Measurements from ENCODE around the gene KRTAP27-1.

Gene KRTAP27-1, protein sequence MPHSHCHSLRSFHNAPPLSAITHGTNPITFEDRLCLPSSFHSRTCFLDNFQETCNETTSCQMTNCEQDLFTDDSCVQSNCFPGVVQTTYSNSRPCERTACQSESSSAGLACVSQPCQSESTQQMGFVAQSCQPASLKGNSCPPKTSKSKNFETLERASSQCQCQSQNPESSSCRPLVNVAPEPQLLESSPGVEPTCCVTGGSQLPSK

GRCh38 chr21:30337276-30337744, at the start of gene KRTAP27-1:
Gene KRTAP27-1, minus strand, starts transcription at chr21:30337694. Its CDS starts 26 bp downstream, at chr21:30337668.
- no peak for DNase-seq

GRCh38 chr21:30382201-30382600, 44.7 kb upstream of the KRTAP27-1 start:
- no peak for DNase-seq

GRCh38 chr21:30372139-30372770, 34.8 kb upstream of the KRTAP27-1 start, which contains the start of gene KRTAP13-2:
Gene KRTAP13-2, minus strand, starts transcription at chr21:30372271. Its CDS starts 58 bp downstream, at chr21:30372213.
- DNase-seq = no peak

DNA sequence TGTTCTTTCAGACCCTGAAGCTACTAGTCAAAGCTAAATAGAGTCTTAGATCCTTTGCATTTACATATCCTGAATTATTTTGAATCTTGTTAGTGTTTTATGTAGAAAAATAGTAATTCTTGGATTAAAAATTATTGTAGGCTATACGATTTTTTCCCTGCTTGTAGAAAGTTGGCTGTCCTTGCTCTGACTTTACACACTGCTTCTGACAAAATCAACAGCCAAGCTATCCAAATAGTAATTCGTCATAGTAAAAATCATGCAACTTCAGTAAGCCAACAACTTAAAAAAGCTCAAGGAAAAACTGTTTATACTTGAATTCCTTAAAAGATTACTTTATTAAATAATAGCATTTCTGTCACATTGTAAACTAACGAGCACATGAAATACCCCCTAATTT, 18.4 kb upstream of the KRTAP27-1 start:
- no peak for DNase-seq

DNA sequence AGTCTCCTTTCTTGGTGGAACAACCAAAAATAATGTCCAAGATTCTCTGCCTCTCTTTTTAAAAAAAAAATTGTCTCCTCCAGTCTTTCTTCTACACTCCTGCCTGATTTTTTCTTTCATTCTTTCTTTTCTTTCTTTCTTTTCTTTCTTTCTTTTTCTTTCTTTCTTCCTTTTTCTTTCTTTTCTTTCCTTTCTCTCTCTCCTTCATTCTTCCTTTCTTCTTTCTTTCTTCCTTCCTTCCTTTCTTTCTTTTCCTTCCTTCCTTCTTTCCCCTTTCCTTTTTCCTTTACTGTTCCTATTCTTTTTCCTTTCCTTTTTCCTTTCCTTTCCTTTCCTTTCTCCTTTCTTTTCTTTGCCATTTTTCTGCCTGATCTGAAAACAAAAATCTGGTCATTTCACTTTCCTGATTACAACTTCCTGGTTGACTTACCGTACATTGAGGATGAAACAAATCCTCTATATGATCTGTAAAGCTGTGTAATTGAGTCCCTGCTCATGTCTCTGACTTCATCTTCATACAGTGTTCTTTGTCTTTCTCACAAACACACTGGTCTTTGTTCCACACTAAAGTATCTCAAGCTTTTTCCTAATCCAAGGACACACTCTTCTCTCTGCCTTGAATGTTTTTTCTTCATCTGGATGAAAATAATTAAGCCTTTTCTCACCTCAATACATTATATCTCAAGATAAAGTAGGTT, 17.0 kb upstream of the KRTAP27-1 start:
- DNase-seq = no peak

GRCh38 chr21:30351534-30351933, 14.0 kb upstream of the KRTAP27-1 start:
- no peak for DNase-seq

GRCh38 chr21:30349572-30349971, 12.1 kb upstream of the KRTAP27-1 start:
- no peak for DNase-seq

- no peak for DNase-seq
Measured at GRCh38 chr21:30348506-30348905, 11.0 kb upstream of the KRTAP27-1 start, which contains the start of gene KRTAP23-1. Gene KRTAP23-1, minus strand, starts transcription at chr21:30348606. Its CDS starts 0 bp downstream, at chr21:30348606.

DNA sequence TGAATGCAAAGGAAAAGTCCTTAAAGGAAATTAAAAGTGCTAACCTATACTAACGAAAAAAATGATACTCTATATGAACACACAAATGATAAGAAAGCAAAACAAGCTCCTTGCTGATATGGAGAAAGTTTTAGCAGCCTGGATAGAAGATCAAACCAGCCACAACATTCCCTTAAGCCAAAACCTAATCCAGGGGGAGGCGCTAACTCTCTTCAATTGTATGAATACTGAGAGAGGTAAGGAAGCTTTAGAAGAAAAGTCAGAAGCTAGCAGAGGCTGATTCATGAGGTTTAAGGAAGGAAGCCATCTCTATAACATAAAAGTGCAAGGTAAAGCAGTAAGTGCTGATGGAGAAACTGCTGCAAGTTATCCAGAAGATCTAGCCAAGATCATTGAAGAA, 7.5 kb upstream of the KRTAP27-1 start:
- DNase-seq = no peak

DNA sequence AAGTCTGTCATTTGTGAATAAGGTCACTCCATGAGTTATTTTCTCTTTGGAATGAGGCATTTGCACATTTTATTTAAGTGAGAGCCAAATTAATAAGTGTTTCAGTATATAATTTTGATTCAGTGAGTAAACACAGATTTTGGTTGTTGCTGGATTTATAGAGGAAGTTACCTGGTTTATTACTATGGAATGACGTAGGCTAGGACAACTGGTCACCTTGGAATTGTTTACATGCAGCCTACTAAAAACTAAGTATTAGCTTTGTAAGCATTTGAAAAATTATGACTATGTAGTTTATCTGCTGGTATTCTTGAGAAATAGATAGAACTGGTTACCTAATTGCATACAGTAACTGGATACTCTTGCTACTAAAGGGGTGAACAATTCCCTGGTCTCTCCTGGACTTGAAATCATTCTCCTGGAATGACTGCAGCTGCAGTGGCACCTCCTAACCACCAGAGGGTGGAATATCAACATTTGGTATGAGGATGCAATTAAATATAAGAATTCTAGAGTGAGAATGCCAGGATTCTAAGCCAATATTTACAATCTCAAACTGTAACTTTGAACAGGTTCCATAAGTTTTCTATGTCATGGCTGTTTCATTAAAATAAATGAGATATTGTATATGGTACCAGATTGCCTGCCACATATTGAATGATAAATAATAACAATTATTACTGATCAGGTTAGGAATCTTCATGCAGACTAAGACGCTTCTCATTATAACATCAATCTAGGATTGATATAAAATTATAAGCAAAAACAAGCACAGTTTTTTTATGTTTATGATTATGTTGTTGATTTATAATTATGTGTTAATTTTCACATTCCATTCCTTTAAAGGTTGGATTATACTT, 3.5 kb upstream of the KRTAP27-1 start:
- no peak for DNase-seq

- DNase-seq = no peak
Measured at GRCh38 chr21:30338717-30339116, 1.2 kb upstream of the KRTAP27-1 start.

GRCh38 chr21:30337772-30338171, 278 bp upstream of the KRTAP27-1 start:
- DNase-seq = no peak

- no peak for DNase-seq
Measured at GRCh38 chr21:30336596-30336995, 898 bp downstream of the KRTAP27-1 start.

DNA sequence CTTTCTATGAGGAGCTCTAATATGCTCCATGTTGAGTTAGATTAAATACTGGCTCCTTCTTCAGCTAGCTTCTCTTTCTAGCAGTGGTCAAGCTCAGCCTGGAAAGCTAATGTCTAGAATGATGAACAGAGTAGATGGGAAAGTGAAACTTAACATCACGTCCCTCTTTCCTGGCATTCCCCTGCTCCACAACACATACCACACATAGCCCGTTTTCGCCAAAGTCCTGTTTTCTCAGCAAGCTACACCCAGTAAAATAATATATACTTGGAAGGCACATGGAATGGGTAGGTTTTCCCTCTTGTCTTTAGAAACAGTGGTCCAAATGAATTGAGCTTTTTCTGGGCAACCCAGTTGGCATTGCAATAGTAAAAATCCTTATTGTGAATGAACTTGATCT, 3.8 kb downstream of the KRTAP27-1 start:
- no peak for DNase-seq

- no peak for DNase-seq
Measured at GRCh38 chr21:30332681-30333080, 4.8 kb downstream of the KRTAP27-1 start.

- DNase-seq = no peak
Measured at GRCh38 chr21:30329203-30329875, 8.2 kb downstream of the KRTAP27-1 start.

GRCh38 chr21:30326390-30326789, 11.1 kb downstream of the KRTAP27-1 start:
- DNase-seq = no peak

GRCh38 chr21:30320215-30320614, 17.3 kb downstream of the KRTAP27-1 start, which contains the start of gene KRTAP26-1:
Gene KRTAP26-1, minus strand, starts transcription at chr21:30320315. Its CDS starts 280 bp downstream, at chr21:30320035.
- no peak for DNase-seq

DNA sequence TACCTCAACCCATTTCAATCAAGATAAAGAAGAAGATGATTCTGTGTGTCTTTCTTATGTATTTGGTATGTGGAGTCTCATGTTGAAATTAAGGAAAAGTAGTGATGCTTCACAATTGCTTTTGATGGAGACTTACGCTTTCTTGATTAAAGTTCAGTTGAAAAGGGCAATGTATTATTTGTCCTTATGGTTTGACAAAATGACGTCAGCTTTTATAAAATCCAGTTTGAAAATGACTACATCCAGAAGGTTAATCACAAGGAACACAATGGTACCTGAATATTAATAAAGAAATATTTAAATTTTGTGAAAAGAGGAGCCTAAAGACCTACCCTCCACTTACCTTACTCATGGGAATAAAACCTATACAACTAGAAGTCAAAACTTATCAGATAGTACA, 21.8 kb downstream of the KRTAP27-1 start:
- no peak for DNase-seq

DNA sequence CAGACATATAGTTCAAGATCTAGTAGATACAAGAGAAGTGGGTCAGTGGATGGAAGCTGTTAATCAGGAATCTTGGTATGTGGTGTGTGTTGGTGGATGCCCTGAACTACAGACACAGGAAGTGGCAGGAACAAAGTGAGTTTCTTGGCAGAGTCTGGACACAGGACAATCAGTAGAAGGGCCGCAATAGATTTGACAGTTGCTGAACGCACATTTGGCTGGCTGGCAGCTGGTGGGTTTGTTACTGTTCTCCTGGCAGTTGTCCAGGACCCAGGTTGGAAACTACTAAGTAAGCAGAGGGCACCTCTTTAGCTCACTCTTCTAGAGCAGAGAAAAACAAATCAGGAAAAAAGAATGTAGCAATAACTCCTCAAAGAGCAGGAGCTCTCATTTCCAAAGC, 30.6 kb downstream of the KRTAP27-1 start:
- DNase-seq = no peak

DNA sequence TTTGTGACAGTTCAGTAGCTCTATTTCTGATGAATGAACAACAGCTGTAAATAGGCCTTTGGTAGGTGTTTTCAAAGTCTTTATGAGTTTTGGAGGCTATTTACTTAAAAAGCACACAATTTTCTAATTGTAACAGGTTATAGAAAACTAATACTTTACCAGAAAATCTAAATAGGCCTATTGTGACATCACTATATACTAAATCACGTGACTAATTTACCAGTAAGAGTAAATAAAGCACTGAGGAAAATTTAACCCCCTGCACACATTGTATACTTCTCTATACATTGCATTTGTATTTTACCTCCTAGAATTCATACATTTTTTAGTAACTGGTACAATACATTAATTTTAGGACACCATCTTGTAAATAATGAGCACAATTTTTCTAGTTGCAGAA, 32.4 kb downstream of the KRTAP27-1 start:
- DNase-seq = no peak

DNA sequence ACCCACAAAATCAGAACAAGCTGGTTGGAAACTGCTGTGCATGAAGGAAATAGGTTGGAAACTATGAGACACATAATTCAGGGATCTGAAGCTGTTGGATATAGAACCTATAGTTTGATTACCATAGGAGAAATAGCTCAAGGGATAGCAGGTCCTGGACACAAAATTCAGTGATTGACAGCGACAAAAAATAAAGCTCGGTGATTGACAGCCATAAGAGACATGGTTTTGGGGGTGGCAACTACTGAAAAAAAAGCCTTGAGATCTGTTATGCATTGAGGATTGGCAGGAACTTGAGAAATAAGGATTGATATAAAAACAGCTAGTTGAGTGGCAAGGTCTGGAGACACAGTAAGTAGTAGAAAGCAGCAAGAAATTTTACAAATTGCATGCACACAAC, 48.3 kb downstream of the KRTAP27-1 start, which contains the start of gene KRTAP25-1:
Gene KRTAP25-1 (minus strand): TSS at position 300 of the 400 bp plus-strand sequence. CDS start 24 bp downstream, at position 276.
- DNase-seq = no peak
